NCI-H69 (cell line): Measurements from ENCODE around the gene PLCB4.

Experiments used
- DNase-seq: peaks from one replicate; lab custom pipeline; 2025; lab: John Stamatoyannopoulos, UW

The PLCB4 gene

GRCh38 chr20:9103955-9104354, 35.1 kb downstream of the PLCB4 start:
- peak; percentile 49 for DNase-seq

- peak; percentile 16 for DNase-seq
These were observed 39.4 kb downstream of the PLCB4 start for GRCh38 chr20:9108260-9108659.

- DNase-seq, result peak; percentile 31
These were observed 40.7 kb downstream of the PLCB4 start for GRCh38 chr20:9109566-9109965.

- peak; percentile 58 for DNase-seq
These were observed 41.5 kb downstream of the PLCB4 start for GRCh38 chr20:9110365-9110764.

- DNase-seq, result peak; percentile 75
These were observed 42.1 kb downstream of the PLCB4 start for GRCh38 chr20:9110916-9111432.

GRCh38 chr20:9112541-9113515, 43.9 kb downstream of the PLCB4 start:
- DNase-seq, result peak; percentile 48

- peak; percentile 69 for DNase-seq
These were observed 45.8 kb downstream of the PLCB4 start for GRCh38 chr20:9114709-9115108.

GRCh38 chr20:9117548-9117947, 48.7 kb downstream of the PLCB4 start:
- peak; percentile 36 for DNase-seq

GRCh38 chr20:9119776-9120175, 50.9 kb downstream of the PLCB4 start:
- DNase-seq, result peak; percentile 98

GRCh38 chr20:9121211-9121610, 52.3 kb downstream of the PLCB4 start:
- no peak for DNase-seq

GRCh38 chr20:9122571-9122970, 53.7 kb downstream of the PLCB4 start:
- peak; percentile 64 for DNase-seq

- no peak for DNase-seq
These were observed 57.6 kb downstream of the PLCB4 start for GRCh38 chr20:9126527-9126926.

GRCh38 chr20:9128568-9128967, 59.7 kb downstream of the PLCB4 start:
- DNase-seq, result no peak

- DNase-seq, result no peak
These were observed 60.9 kb downstream of the PLCB4 start for GRCh38 chr20:9129756-9130155.

GRCh38 chr20:9130521-9130920, 61.6 kb downstream of the PLCB4 start:
- no peak for DNase-seq

- no peak for DNase-seq
These were observed 63.0 kb downstream of the PLCB4 start for GRCh38 chr20:9131841-9132240.

GRCh38 chr20:9134346-9134745, 65.5 kb downstream of the PLCB4 start:
- no peak for DNase-seq

GRCh38 chr20:9136114-9136513, 67.2 kb downstream of the PLCB4 start:
- no peak for DNase-seq

GRCh38 chr20:9137001-9137400, 68.1 kb downstream of the PLCB4 start:
- DNase-seq, result peak; percentile 99

GRCh38 chr20:9139106-9139833, 70.4 kb downstream of the PLCB4 start:
- no peak for DNase-seq

GRCh38 chr20:9140162-9140760, 71.4 kb downstream of the PLCB4 start:
- no peak for DNase-seq

GRCh38 chr20:9141070-9141469, 72.2 kb downstream of the PLCB4 start:
- no peak for DNase-seq
